HTR-8/SVneo (cell line): ENCODE data around the gene MT1E.
"Not testable (repeated sequence)": the region's sequence is repeated elsewhere in the genome, so short reads cannot be mapped to it uniquely, and the experiment has no call there.

Experiments
- DNase-seq: peaks from one replicate; pipeline ENCODE4 v3.0.0; 2011; ENCODE audit warnings: low spot score, mixed read lengths; ENCODE audit not compliant: insufficient read length
- FAIRE-seq: peaks from 2 replicates; lab custom pipeline; 2011; peaks lifted over from hg19 to GRCh38; lab: Jason Lieb, UNC

Gene MT1E

DNA sequence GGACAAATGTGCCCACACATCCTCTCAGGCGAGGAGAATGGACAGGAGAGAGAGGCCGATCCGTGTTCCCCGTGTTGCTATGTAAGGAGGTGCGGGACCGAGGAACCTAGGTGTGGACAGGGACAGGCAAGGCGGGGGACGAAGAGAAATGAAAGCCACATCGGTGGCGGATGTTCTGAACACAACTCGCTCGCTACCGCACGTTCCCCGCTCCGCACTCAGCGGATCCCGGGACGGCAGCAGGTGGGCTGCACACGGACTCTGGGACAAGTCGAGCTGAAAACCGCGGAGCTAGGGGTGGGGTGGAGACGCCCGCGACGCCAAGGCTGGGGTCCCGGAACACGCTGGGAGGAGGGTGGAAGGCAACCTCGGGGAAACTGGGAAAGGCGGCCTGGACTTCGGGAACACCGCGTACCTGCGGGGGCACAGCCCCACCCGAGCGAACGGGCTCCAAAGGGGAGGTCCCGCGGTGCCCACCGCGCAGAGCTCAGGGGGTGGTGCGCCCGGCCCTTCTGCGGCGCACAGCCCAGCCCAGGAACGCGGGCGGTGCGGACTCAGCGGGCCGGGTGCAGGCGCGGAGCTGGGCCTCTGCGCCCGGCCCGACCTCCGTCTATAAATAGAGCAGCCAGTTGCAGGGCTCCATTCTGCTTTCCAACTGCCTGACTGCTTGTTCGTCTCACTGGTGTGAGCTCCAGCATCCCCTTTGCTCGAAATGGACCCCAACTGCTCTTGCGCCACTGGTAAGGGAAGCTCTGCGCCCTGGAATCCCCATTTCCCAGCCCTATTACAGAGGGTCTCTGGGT is at the start of gene MT1E:
Gene MT1E, plus strand, starts transcription at position 642 of the 803 bp plus-strand sequence. Its CDS starts 71 bp downstream, at position 713.
- no peak for DNase-seq
- FAIRE-seq, result peak; percentile 9

DNA sequence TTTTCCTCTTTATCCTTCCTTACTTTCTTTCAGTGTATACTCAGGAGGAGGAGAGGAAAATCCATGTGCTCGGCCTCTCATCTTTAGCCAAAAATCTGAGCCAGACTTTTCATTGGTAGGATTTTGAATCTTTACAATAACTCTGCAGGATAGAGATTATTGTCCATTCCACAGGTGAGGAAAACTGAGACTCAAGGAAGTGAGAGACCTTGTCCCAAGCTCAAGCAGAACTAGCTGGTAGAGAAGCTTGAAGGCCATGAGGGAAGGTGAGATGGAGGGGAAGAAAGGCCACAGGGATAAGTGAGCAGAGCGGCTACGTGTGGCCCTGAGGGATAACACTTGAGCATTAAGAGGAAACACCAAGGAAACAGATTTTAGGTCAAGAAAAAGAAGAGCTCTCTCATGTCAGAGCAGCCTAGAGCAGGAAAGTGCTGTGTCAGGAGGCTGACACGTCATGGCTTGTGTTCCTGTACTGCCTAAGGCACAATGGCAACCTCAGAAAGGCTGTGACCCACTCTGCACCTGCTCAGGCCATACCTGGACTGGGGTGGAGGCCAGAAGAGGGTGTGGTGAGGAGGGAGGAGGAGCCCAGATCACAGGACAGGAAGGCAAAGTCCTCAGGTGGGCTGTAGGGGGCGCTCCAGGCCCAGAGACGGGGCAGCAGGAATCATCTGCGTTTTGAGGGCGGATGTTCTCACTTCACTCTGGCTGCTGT is 48.8 kb upstream of the MT1E start:
- DNase-seq (peak; percentile 44), FAIRE-seq (no peak)

DNA sequence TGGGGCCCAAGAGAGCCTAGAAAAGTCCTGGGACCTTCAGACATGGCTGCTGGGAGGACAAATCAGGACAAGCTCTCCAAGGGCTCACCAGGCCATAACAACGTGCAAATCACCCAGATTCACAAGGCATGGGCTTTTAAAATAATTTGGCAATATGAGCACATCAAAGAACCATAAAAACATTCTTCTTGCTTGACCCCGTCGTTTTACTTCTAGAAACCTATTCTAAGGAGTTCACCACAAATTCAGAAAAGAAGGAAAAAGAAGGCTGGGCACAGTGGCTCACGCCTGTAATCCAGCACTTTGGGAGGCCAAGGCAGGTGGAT is 48.3 kb upstream of the MT1E start:
- DNase-seq, result no peak
- no peak for FAIRE-seq

DNA sequence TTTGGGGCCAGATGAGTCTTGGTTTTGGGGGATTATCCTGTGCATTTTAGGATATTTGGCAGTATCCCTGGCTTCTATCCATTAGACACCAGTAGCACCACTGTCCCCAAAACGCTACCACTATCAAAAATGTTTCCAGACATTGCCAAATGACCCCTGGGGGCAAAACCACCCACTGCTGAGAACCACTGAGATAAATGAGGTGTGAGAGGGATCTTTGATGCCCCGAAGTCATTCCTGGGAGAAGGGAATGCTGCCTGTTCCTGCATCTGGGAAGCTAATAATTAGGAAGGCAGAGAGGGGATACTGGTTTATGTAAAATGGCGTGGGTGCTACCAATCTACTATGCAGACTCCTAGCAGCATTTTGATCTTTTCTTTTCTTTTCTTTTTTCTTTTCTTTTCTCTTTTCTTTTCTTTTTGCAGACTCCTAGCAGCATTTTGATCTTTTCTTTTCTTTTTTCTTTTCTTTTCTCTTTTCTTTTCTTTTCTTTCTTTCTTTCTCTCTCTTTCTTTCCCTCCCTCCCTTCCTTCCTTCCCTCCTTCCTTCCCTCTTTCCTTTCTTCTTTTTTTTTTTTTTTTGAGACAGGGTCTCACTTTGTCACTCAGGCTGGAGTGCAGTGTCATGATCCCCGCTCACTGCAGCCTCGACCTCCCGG is 45.1 kb upstream of the MT1E start:
- no peak for DNase-seq
- FAIRE-seq, result no peak

DNA sequence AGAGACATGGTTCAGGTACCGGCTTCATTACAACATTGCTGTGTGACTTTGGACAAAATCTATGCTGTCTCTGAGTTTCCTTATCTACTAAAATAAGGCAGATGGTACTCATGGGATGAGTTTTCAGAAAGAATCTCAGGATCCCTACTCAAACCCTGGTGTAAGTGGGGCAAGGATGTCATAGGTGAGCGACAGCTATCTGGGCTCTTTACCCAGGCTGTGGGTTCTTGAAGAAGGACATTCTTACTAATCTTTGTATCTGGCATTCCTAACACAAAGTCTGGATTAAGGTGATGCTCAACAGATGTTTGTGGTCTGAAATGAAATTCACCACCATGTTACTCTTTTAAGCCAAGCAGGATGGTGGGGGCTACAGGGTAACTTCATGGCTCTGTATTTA is 42.7 kb upstream of the MT1E start:
- peak; percentile 89 for FAIRE-seq
- DNase-seq, result not testable (repeated sequence)

DNA sequence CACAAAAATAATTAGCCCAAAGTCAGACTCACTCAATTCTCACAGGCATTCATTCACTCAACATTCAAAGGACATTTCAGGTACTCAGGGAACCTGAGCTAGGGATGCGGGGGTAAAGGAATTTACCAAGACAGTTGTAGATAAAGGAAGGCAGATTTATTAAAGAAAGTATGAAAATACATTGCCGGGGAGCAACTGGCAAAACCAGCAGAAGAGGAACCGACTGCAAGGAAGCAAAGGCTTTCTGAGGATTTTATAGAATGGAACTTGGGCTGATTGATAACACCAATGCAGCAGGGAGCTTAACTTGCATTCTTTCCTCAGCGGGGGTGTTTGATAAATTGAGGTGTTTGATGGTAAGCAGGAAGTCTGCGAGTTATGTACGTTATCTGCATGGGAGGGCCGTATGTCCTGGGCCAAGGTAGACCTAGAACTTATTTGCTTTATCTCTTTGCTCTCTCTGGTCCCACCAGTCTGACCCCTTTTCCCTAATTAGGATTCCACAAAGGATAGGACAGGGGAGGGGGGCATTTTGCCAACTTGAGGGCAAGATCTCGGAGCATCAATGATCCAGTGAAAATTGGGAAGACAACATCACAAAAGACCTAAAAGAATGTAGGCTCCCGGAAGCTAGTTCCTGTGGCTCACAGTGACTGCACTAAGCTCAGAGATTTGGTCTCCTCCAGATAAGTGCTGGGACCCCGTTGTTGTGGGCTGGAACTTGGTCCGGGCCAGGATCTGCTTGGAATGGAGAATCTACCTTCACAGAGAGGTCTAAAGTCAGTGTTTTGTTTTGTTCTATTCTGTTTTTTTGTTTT is 42.0 kb upstream of the MT1E start:
- DNase-seq (no peak), FAIRE-seq (no peak)

DNA sequence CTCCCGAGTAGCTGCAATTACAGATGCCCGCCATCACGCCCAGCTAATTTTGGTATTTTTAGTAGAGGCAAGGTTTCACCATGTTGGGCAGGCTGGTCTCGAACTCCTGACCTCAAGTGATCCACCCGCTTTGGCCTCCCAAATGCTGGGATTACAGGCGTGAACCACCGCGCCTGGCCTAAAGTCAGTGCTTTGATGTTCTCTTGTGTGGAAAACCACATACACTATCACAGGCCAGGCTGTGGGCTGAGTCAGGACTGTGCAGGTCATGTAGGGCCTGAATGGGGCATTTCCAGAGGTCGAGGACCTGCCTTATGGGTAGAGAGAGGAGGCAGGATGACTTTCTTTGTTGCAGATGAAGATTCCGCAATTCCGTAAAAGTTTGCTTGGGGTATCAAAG is 41.3 kb upstream of the MT1E start:
- FAIRE-seq, result no peak
- no peak for DNase-seq

DNA sequence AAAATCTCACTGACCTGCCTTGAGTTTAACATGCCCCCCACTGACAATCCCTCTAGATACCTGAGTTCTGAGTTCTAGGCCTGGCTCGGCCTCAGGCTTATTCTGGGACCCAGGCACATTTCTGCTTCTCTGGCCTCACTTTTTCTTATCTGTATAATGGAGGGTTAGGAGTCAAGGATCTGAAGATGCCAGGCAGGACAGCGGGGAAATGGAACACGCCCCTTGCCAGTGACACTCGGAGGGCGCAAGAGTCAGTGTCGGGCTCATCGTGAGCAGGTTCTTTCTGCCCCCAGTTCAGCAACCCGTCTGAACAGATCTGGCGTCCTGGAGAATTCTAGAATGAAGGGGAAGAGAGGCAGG is 36.8 kb upstream of the MT1E start:
- DNase-seq, result no peak
- FAIRE-seq, result no peak

DNA sequence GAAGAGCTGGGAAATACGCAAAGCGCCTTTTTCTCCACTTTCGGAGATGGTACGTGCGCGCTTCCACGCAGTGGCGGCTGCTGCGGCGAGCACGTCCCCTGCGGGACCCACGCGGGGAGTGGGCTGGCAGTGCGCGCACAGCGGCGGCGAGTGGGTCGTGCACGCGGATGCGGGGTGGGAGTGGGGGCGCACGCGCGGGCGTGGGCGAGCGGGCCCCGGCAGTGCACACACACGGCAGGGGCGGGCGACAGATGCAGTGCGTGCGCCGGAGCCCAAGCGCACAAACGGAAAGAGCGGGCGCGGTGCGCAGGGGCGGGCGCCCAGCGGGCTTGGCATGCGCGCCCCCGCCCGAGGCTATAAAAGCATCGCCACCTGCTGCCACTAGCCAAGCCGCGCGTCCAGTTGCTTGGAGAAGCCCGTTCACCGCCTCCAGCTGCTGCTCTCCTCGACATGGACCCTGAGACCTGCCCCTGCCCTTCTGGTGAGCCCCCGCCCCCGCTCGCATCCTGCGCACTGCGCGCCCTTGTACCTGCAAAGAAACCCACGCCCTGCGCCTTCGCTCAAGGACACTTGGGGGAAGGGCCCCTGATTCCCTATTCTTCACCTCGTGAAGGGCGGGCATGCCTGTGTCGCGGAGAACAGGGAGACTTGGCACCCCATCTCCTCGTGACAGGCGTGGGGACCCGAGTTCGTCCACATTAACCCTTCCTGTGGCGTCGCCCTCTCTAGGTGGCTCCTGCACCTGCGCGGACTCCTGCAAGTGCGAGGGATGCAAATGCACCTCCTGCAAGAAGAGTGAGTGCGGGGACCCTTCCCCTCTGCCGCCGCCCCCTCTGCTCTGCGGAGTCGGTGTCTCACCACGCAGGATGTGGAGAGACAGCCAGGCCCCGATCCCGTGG is 36.2 kb upstream of the MT1E start, which contains the start of gene MT3:
Gene MT3, plus strand, starts transcription at position 388 of the 899 bp plus-strand sequence. Its CDS starts 63 bp downstream, at position 451.
- no peak for FAIRE-seq
- no peak for DNase-seq

DNA sequence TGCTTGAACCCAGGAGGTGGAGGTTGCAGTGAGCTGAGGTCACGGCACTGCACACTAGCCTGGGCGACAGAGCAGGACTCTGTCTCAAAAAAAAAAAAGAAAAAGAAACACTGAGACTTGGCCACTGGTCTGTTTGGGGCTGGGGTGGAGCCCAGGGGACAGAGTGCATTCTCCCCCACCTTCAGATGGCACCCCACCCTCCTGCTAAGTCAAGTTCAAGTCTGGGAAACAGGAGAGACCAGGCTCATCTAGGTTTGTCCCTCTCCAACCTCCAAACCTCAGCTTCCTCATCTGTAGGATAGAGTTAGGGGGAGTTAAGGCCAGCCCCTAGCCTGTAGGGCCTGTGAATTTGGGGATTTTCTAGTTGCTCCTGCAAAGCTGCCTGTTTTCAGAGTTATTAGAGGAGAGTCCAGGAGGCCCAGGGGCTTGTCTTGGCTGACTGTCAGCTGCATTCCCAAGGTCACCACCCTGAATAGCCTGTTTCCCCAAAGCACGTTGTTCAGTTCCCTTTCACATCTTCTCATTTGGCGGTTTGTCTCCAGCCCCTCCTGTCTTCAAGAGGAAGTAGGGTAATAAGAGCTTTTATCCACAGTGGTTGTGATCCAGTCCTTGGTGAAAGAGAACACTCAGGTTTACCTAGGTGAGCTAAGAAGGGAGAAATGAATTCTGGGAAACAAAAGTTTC is 34.1 kb upstream of the MT1E start:
- DNase-seq (no peak), FAIRE-seq (no peak)

DNA sequence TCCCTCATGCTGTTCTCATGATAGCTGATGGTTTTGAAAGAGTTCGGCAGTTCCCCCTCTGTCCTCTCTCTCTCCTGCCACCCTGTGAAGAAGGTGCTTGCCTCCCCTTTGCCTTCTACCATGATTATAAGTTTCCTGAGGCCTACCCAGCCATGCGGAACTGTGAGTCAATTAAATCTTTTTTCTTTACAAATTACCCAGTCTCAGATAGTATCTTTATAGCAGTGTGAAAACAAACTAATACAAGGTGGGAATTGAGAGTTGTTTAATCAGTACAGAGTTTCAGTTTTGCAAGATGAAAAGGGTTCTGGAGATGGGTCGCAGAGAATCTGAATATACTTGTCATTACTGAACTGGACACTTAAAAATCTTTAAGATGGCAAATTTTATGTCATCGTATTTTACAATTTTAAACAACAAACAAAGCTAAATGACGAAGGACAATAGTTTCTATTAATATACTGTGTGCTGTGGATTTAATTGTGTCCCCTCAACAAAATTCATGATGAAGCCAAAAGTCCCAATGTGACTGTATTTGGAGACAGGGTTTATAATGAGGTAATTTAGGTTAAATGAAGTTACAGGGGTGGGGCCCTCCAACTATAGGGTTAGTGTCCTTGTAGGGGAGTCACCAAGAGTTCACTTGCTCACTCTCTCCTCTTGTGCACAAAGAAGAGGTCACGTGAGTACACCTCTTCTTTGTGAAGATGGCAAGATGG is 31.8 kb upstream of the MT1E start:
- DNase-seq (no peak), FAIRE-seq (no peak)

DNA sequence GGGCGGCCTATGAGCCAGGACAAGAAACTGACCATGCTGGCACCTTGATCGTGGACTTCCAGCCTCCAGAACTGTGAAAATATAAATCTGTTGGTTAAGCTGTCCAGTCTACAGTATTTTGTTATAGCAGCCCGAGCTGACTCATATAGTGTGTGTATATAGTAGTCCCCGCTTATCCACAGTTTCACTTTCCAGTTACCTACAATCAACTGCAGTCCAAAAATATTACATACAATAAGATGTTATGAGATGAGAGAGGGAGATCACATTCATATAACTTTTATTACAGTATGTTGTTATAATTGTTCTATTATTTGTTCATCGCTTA is 31.3 kb upstream of the MT1E start:
- DNase-seq (no peak), FAIRE-seq (no peak)

DNA sequence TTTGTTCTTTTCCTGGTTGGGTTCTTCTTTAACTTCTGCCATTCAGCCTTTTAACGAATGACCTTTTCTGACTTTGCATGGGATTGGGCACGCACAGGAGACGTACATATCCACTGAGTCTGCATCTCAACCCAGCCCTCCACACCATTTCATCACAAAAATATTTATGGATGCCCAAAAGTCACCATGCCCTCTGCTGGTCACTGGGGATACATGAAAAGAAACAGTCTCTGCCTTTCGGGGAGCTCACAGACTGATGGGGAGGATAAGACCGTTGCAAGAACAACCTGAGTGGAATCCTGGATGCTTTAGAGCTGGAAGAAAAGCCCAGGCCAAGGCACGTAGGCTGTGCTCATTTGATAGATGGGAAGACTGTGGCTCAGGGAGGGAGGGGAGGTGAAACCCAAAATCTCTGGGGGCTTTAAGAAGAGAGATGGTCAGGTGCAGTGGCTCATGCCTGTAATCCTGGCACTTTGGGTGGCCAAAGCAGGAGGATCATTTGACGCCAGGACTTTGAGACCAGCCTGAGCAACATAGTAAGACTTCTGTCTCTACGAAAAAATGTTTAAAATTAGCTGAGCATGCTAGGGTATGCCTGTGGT is 25.1 kb upstream of the MT1E start:
- FAIRE-seq (peak; percentile 91), DNase-seq (peak; percentile 65)

DNA sequence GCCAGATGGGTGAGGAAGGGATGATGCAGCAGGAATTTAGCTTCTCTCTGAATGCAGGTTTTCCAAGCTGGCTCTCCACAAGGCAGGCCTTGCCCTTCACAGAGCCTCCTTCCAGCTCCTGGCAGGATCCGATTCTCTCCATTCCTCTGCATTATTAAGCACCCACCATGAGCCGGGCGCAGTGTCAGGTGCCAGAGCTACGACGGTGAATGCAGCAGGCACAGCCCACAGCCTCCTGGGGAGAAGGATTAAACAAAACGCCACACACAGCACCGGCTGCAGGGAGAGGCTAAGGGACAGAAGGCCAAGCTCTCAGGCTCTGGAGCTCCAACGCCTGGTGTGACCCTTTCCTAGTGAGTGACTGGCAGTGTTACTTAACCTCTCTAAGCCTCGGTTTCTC is 24.3 kb upstream of the MT1E start:
- no peak for FAIRE-seq
- no peak for DNase-seq

DNA sequence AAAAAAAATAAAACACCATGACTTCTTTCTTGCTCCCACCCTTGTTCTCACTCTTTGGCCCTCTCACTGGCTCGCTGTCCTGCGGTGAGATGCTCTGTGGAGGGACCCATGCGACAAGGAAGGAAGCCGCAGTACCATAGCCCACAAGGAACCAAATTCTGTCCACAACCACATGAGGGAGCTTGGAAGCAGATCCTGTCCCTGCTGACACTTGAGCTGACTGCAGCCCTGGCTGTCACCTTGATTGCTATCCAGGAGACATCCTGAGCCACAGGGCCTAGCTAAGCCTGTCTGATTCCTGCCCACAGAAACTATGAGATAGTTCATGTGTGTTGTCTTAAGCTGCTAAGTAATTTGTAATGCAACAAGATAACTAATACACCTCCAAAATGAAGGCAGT is 22.0 kb upstream of the MT1E start:
- DNase-seq (no peak), FAIRE-seq (peak; percentile 48)

DNA sequence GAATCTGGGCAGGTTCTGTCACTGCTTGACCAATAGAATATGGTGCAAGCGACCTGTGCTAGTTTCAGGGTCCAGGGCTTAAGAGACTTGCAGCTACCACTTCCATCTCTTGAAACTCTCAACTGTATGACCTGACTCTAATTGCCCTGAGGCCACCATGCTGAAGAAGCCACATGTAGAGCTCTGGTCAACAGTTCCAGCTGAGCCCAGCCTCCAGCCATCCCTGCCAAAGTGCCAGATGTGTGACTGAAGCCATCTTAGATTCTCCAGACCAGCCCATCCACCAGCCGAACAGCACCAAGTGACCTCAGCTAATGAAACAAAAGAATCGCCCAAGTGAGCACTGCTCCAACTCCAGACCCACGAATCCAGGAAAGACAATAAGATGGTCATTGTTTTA is 20.6 kb upstream of the MT1E start:
- no peak for DNase-seq
- FAIRE-seq, result no peak

DNA sequence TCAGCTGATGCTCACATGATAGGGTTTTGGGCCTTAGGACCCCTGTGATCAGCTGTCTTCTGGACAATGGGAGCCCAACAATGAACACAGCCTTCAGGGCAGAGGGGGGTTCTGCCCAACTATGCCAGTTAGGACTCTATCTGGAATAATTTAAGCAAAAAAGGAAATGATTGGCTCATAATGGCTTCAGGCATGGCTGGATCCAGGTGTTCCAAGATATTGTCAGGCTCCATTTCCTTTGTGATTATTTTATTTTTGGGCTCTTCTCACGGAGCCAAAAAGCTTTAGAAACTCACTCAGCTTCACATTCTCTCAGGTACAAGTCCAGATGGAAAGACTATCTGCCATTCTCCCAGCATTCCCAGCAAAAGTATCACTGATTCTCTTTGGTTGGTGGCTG is 20.1 kb upstream of the MT1E start:
- no peak for FAIRE-seq

DNA sequence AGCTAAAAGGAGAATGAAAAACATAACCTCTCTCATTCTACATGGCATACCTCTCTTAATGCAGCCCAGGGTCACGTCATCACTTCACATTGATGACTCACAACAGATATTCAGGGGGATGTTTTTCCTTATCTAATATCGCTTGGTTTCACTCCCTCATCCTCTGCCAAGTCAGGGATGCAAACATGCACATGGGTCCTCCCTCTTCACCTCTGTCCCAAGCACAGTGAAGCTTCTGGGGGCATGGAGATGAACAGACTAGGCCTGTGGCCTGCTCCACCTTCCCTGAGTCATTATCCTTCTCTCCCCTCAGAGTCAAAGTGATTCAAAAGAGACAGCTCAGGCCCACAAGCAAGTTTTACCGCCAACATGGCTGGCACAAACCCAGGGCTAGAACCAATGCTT is 19.5 kb upstream of the MT1E start:
- no peak for DNase-seq

More for the DNA sequence above, 20.1 kb upstream of the MT1E start:
- no peak for DNase-seq

More for the DNA sequence above, 19.5 kb upstream of the MT1E start:
- no peak for FAIRE-seq
